Suppressor macrophage treated with lipopolysaccharide for 1 hour (primary cell): ENCODE results near the gene BIRC5.

Experiments used
- DNase-seq, 3 donors: peaks; one replicate each; pipeline ENCODE4 v3.0.0-alpha.2; 2020 to 2022

BIRC5 gene

DNA sequence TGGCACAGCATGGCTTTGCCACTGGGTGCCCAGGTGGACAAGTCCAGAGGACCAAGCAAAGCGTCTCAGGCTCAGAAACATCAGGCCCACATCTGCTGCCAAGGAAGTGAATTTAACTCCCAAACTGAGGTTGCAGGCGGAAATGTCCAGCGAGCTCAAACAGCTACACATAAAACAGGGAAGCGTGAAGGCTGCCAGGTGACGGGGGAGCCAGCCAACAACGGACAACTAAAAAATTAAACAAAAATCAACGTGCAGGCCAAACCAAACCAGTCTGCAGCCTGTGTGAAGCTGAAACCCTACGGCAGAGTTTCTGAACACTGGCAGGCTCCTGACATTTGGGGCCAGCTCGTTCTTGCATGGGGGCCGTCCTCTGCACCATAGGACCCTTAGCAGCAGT, 29.7 kb upstream of the BIRC5 start:
- DNase-seq, result no peak

DNA sequence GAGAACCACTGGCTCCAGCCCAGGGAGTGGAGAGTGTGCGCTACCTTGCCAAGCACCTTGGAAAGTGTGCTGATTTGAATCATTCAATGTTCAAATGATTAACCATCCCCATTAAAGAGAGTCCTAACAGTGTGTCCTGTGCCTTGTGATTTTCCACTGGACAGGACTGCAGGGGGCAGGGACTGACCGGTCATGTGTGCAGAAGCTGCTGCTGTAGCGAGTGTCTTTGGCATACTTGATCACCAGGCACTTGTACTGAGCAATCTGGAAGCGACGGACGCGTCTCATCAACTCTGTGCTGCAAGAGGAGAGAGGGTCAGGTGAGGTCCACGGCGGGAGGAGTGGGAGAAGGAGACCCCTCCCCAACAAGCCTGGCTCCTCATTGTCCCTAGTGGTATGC, 29.2 kb upstream of the BIRC5 start:
- no peak for DNase-seq

DNA sequence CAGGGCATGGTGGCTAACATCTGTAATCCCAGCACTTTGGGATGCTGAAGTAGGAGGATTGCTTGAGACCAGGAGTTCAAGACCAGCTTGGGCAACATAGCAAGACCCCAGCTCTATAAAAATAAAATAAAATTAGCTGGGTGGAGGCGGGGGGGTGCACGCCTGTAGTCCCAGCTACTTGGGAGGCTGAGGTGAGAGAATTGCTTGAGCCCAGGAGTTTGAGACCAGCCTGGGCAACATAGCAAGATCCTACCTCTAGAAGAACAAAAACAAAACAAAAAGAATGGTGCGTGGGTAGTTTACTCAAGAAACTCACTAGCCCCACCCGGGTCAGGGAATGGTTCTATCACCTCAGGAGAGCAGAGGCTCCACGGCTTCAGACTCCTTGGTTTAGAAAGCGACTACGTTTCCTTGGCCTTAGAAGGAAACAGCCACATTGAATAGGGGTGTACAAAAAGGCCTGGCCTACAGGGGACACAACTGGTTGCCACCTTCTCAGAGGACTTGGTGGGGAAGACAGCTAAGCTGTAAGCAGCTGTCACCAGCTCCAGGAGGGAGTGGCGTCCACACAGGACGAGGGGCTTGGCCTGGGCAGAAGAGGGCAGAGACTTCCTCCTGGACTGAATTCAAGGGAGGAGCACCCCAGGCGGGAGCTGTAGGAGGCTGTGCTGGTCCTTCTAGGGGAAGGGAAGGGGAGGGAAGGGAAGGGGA, 27.9 kb upstream of the BIRC5 start:
- DNase-seq, result peak; percentile 61 to 77 (median 74)

DNA sequence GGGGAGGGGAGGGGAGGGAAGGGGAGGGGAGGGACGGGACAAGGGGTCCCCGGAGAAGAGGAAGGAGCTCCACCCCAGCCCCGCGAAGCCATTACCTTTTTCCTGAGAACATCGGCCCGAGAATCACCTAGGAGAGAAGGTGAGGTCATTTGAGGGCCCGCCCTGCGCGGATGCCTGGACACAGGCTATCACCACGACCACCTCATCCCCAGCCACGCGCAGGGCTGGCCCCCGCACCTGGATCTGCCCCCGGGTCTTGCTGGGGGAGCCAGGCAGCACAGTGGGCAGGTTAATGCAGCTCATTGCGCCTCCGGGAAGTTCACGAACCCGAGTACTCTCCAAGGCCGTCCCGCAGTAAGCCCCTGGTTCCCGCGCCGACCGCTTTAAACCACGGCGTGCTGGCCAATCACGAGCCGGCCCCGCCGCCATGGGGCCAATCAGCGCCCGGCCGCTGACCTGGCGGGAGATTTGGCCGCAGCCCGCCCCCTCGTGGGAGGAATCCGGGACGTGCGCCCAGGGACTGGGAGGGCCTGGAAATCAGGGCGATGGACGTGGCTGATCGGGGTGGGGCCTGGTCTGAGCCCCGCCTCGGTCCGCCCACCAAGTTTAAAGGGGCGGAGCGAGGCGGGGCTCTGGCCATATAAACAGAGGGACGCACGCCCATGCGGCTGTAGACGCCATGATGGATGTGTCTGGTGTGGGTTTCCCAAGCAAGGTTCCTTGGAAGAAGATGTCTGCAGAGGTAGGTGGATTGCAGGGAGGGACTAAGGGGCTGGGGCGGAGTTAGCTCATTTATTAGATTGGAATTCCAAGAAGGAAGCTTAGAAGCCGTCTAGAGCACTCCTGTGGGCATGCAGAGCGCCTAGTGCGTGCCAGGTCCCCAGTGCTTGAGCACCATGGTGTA, 27.1 kb upstream of the BIRC5 start, which contains the start of the genes AFMID and TK1:
Gene AFMID, plus strand, starts transcription at position 671 of the 904 bp plus-strand sequence. Its CDS starts 9 bp downstream, at position 680.
Gene TK1, minus strand, starts transcription at position 361 of the 904 bp plus-strand sequence. Its CDS starts 58 bp downstream, at position 303.
- peak; percentile 98 to 99 (median 98) for DNase-seq

DNA sequence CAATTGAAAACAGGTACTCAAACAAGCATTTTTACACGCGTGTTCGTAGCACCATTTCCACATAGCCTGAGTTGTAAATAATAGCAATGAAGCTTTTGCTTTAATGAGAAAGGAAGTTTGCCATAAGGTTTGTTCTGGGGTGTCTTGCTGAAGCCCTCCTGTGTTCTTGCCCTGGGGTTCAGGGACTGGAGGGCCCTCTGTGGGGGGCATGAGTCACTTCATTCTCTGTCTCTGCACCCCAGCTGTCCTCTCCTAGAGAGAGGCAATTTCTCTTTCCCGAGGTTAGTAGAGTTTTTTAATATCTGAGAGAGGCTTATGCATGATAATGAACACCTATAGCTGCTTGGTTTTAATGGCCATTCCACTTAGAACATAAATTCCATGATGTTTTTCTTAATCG, 17.3 kb upstream of the BIRC5 start:
- no peak for DNase-seq

DNA sequence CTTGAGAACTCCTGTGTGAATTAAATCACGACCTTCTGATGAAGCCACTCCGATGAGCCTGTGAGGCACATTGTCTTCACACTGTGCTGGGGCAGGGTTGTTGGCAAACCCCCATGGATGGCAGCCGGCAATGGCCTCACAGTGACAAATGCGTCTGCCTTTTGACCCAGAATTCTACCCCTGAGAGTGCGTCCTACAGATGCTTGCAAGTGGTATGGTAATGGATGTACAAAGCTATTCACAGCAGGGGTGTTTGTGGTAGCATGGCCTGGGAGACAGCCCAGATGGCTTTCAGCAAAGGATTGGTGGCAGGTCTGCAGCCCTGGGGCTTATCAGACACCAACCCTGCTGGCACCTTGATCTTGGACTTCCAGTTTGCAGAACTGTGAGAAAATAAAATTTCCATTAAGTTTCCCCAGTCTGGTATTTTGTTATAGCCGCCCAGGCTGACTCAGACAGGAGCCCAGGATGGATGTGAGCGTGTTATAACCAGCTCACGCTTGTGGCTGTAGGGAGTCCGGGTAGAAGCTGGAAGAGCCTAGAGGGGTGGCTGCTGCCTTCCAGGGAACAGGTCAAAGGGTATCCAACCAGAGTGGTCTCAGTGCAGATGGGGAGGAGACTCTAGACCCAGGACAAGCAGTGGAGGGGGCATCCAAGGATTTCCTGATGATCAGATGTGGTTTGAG, 16.8 kb upstream of the BIRC5 start:
- no peak for DNase-seq

DNA sequence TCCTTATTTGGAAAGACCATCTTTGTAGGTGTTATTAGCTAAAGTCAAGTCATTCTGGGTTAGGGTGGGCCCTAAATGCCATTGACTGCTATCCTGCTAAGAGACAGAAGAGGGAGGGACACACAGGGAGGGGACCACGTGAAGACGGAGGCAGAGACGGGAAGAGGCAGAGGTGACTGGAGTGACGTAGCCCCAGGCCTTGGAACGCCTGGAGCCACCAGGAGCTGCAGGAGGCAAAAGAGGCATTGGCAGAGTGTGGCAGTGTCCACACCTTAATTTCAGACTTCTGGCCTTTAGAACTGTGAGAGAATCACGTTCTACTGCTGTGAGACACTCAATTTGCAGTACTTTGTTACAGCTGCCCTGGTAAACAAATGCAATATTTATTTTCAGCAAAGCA, 13.6 kb upstream of the BIRC5 start:
- DNase-seq, result no peak

DNA sequence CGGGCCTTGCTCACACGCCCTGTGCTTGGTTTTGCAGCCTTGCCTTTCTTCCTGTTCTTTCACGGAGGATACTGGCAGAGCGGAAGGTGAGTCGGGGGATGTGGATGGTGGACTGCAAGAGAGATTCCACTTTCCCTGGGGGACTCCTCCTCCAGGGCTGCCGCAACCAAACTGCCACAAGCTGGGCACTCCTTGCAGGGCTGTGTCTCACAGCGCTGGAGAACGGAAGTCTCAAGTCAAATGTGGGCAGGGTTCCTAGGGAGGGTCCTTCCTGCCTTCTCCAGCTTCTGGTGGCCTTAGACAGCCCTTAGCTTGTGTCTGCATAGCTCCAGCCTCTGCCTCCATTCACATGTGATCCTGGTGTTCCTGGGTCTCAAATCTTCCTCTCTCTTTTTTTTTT, 11.4 kb upstream of the BIRC5 start:
- DNase-seq, result no peak

DNA sequence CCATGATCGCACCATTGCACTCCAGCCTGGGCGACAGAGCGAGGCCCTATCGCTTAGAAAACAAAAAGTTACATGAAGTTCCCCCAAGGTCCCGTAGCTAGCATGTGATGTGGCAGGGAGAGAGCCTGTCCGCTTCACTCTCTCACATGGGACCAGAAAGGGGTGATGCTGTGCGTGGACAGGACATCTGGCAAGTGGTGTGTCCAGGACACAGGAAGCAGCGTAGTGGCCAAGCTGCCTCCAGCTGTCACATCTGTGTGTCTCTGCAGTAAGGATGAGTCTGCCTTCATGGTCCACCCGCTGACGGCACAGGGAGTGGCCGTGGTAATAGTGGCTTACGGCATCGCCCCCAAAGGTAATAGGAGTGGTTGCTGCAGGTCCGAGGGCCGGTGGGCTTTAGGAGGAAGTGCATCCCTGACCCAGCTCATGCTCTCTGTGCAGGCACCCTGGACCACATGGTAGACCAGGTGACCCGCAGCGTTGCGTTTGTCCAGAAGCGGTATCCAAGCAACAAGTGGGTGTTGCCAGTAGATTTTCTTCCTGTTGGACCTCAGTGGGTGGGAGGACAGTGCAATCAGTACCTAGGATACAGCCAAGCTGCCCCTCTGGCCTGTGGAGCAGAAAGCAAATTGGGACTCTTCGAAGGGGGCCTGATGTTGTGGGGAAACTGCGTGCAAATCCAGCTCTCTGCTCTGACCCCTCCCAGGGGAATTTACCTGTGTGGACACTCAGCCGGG, 9.5 kb upstream of the BIRC5 start:
- DNase-seq, result no peak

DNA sequence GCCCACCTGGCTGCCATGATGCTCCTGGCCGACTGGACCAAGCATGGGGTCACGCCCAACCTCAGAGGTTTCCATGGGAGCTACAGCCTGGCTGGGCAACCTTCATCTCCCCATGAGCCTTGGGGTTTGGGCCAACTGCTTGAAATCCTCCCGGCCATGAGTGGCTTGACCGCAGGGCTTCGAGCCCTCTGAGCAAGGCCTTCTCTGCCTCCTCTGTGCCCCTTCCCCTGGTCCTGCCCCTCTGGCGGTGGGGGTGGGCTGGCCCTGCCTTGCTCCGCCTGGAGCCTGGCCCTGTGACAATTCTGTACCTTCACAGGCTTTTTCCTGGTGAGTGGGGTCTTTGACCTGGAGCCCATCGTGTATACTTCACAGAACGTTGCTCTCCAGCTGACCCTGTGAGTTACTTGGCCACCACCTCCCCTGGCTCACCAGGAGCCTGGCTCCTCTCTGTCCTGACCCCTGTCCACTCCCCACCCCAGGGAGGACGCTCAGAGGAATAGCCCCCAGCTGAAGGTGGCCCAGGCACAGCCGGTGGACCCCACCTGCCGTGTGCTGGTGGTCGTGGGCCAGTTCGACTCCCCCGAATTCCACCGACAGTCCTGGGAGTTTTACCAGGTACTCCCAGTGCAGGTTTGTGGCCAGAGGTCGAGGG, 8.8 kb upstream of the BIRC5 start:
- no peak for DNase-seq

DNA sequence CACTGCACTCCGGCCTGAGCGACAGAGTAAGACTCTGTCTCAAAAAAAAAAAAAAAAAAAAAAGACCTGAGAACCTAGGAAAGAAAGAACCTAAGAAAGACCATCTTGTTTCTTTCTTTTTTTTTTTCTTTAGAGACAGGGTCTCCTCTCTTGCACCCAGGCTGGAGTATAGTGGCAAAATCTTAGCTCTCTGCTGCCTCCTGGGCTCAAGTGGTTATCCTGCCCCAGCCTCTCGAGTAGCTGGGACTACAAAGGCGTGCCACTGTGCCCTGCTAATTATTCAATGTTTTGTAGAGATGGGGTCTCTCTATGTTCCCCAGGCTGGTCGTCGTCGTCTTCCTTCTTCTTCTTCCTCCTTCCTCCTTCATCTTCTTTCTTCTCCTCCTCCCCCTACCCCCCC, 7.8 kb upstream of the BIRC5 start:
- DNase-seq, result peak in 1 of 3 donors; percentile 13

DNA sequence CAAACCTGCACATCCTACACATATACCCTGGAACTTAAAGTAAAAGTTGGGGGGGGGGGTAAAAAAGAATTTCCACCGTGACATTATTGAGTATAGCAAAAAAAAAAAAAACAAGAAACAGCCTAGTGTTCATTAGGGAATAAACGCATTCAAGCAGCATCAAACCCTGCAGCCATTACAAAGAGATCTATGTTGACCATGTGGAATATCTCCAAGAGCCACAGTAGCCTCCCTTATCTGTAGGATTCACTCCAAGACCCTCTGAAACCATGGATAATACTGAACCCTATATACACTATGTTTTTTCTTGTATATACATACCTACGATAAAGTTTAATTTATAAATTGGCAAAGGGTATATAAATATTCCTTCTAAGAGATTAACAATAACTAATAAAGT, 5.6 kb upstream of the BIRC5 start:
- DNase-seq, result no peak

DNA sequence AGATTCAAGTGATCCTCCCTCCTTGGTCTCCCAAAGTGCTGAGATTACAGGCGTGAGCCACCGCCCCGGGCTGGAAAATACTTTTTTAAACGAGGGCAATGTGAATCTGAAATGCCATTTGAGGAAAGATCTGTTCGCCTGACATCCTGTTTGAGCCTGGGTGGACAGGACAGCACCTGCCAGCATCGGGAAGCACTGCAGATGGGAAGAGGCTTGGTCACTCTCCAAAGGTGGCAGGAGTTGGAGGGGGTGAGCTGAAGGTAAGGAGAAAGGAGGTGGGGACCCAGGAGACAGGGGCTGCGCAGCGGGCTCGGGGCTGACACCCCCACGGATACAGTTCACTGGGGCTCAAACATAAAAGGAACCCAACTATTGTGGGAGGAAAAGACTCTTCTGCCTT, 3.9 kb upstream of the BIRC5 start:
- DNase-seq, result no peak

DNA sequence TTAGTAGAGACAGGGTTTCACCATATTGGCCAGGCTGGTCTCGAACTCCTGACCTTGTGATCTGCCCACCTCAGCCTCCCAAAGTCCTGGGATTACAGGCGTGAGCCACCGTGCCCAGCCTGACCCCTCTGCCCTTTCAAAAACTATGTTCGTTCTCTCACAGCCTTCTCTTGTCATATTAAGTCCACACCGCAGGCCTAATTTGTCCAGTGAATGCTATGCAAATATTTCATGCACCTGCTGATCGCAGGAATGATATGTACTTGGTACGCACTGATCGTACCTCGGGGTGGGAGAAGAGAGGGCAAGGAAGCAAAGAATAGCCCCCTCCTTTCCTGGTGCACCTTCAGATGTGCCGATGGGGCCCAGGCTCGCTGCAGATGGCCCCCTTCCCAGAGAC, 3.0 kb upstream of the BIRC5 start:
- DNase-seq, result no peak

DNA sequence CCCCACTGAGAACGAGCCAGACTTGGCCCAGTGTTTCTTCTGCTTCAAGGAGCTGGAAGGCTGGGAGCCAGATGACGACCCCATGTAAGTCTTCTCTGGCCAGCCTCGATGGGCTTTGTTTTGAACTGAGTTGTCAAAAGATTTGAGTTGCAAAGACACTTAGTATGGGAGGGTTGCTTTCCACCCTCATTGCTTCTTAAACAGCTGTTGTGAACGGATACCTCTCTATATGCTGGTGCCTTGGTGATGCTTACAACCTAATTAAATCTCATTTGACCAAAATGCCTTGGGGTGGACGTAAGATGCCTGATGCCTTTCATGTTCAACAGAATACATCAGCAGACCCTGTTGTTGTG, 631 bp downstream of the BIRC5 start:
- no peak for DNase-seq

DNA sequence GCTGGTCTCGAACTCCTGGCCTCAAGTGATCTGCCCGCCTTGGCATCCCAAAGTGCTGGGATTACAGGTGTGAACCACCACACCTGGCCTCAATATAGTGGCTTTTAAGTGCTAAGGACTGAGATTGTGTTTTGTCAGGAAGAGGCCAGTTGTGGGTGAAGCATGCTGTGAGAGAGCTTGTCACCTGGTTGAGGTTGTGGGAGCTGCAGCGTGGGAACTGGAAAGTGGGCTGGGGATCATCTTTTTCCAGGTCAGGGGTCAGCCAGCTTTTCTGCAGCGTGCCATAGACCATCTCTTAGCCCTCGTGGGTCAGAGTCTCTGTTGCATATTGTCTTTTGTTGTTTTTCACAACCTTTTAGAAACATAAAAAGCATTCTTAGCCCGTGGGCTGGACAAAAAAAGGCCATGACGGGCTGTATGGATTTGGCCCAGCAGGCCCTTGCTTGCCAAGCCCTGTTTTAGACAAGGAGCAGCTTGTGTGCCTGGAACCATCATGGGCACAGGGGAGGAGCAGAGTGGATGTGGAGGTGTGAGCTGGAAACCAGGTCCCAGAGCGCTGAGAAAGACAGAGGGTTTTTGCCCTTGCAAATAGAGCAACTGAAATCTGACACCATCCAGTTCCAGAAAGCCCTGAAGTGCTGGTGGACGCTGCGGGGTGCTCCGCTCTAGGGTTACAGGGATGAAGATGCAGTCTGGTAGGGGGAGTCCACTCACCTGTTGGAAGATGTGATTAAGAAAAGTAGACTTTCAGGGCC, 5.5 kb downstream of the BIRC5 start:
- no peak for DNase-seq

DNA sequence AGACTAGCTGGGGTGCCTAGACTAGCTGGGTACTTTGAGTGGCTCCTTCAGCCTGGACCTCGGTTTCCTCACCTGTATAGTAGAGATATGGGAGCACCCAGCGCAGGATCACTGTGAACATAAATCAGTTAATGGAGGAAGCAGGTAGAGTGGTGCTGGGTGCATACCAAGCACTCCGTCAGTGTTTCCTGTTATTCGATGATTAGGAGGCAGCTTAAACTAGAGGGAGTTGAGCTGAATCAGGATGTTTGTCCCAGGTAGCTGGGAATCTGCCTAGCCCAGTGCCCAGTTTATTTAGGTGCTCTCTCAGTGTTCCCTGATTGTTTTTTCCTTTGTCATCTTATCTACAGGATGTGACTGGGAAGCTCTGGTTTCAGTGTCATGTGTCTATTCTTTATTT, 9.0 kb downstream of the BIRC5 start:
- DNase-seq, result no peak

DNA sequence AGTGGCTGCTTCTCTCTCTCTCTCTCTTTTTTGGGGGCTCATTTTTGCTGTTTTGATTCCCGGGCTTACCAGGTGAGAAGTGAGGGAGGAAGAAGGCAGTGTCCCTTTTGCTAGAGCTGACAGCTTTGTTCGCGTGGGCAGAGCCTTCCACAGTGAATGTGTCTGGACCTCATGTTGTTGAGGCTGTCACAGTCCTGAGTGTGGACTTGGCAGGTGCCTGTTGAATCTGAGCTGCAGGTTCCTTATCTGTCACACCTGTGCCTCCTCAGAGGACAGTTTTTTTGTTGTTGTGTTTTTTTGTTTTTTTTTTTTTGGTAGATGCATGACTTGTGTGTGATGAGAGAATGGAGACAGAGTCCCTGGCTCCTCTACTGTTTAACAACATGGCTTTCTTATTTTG, 9.7 kb downstream of the BIRC5 start:
- no peak for DNase-seq

DNA sequence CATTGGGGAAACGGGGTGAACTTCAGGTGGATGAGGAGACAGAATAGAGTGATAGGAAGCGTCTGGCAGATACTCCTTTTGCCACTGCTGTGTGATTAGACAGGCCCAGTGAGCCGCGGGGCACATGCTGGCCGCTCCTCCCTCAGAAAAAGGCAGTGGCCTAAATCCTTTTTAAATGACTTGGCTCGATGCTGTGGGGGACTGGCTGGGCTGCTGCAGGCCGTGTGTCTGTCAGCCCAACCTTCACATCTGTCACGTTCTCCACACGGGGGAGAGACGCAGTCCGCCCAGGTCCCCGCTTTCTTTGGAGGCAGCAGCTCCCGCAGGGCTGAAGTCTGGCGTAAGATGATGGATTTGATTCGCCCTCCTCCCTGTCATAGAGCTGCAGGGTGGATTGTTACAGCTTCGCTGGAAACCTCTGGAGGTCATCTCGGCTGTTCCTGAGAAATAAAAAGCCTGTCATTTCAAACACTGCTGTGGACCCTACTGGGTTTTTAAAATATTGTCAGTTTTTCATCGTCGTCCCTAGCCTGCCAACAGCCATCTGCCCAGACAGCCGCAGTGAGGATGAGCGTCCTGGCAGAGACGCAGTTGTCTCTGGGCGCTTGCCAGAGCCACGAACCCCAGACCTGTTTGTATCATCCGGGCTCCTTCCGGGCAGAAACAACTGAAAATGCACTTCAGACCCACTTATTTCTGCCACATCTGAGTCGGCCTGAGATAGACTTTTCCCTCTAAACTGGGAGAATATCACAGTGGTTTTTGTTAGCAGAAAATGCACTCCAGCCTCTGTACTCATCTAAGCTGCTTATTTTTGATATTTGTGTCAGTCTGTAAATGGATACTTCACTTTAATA, 10.4 kb downstream of the BIRC5 start:
- DNase-seq, result no peak

DNA sequence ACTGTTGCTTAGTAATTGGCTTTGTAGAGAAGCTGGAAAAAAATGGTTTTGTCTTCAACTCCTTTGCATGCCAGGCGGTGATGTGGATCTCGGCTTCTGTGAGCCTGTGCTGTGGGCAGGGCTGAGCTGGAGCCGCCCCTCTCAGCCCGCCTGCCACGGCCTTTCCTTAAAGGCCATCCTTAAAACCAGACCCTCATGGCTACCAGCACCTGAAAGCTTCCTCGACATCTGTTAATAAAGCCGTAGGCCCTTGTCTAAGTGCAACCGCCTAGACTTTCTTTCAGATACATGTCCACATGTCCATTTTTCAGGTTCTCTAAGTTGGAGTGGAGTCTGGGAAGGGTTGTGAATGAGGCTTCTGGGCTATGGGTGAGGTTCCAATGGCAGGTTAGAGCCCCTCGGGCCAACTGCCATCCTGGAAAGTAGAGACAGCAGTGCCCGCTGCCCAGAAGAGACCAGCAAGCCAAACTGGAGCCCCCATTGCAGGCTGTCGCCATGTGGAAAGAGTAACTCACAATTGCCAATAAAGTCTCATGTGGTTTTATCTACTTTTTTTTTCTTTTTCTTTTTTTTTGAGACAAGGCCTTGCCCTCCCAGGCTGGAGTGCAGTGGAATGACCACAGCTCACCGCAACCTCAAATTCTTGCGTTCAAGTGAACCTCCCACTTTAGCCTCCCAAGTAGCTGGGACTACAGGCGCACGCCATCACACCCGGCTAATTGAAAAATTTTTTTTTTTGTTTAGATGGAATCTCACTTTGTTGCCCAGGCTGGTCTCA, 11.2 kb downstream of the BIRC5 start:
- no peak for DNase-seq
